ENCODE measurements around the gene PEX12.

DNA sequence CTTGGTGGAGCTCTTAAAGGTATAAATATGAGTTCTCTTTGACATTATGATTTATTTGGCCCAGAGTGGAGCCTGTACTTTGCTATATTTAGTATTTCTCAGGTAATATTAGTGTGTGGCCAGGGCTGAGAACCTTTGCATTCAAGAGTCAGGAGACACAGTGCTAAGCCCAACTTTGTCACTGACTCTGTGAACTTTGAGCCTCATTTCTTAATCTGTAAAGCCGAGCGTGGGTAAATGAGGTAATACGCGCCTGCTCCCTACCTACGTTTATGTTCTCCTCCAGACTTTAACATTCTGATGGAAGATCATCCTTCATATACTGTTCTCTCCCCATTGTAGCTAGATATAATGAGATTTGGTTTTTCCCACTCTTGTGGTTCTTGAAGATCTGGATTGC, 19.2 kb upstream of the PEX12 start:
- TF ChIP-seq, protein P1, sequence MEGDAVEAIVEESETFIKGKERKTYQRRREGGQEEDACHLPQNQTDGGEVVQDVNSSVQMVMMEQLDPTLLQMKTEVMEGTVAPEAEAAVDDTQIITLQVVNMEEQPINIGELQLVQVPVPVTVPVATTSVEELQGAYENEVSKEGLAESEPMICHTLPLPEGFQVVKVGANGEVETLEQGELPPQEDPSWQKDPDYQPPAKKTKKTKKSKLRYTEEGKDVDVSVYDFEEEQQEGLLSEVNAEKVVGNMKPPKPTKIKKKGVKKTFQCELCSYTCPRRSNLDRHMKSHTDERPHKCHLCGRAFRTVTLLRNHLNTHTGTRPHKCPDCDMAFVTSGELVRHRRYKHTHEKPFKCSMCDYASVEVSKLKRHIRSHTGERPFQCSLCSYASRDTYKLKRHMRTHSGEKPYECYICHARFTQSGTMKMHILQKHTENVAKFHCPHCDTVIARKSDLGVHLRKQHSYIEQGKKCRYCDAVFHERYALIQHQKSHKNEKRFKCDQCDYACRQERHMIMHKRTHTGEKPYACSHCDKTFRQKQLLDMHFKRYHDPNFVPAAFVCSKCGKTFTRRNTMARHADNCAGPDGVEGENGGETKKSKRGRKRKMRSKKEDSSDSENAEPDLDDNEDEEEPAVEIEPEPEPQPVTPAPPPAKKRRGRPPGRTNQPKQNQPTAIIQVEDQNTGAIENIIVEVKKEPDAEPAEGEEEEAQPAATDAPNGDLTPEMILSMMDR (IDR thresholded peaks at IDR 0.05; ENCODE audit: insufficient read depth, low read depth, low read length) = no peak
- no peak for TF ChIP-seq EZH2 (IDR thresholded peaks at IDR 0.05; ENCODE audit: insufficient read depth, low read length)

All from astrocyte (in vitro differentiated cells and primary cell).